HG02798 (cell line): Measurements from ENCODE around the gene PTH1R.
A peak's percentile ranks its signal among the peaks of the same experiment; 100 is the strongest.
"Not testable (repeated sequence)": the region's sequence is repeated elsewhere in the genome, so short reads cannot be mapped to it uniquely, and the experiment has no call there.

Experiments
- ATAC-seq: cut with Tn5 transposase; IDR thresholded peaks from one replicate; pipeline ENCODE4 v1.9.1; 2021; ENCODE audit warnings: mild to moderate bottlenecking; ENCODE audit not compliant: unreplicated experiment, poor library complexity

The PTH1R gene

DNA sequence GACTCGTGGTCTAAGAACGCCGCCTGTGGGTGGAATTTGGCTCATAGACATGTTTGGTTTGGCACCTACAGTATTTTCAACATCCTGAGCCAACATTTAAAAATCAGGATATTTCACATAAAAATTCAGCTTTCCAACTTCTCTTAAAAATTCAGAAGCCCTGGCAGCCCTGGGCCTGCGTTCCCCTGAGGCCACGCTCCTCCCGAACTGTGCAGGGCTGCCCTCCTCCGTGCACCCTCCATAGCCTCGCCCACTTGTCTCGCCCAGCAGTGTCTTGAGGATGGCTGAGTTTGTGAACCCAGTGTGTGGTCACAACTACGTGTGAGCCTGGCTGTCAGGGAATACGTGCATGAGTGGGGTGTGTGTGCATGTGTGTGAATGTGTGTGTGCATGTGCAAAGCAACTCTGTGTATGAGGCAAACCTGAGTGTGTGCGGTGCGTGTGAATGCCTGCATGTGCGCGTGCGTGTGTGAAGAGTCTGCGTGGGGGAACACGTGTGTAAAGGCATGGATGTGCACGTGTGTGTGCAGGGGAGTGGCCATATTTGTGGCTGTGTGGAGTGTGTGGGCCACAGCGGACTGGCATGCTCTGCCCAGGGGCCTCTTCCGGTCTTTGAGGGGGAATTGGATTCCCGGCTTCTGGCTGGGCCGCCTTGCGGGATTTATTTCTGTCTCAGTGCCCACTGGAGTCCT, 30.9 kb downstream of the PTH1R start:
- no peak for ATAC-seq

DNA sequence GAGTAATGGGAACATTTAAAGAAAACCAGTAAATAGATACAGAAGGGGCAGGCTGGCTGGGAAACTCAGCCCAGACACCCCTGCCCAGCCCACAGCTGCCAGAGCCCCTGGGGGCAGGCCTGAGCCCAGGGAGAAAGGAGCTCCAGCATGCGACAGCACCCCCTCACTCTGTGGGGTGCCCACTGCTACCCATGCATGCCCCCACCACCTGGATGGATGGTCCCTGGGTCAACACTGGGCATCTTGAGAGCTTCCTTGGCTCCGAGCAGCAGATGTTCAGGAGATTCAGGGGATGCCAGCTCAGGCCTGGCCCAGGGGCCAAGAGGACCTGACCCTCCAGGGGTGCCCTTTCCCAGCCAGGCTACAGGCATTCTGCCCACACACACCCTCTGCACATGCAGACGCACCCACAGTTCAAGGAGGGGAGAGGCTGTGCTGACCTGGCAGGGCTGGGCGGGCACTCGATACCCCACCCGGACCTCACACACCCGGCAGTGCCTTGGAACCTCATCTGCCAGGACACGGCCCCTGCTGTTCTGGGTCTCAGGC, 31.5 kb downstream of the PTH1R start:
- peak; percentile 4 for ATAC-seq

DNA sequence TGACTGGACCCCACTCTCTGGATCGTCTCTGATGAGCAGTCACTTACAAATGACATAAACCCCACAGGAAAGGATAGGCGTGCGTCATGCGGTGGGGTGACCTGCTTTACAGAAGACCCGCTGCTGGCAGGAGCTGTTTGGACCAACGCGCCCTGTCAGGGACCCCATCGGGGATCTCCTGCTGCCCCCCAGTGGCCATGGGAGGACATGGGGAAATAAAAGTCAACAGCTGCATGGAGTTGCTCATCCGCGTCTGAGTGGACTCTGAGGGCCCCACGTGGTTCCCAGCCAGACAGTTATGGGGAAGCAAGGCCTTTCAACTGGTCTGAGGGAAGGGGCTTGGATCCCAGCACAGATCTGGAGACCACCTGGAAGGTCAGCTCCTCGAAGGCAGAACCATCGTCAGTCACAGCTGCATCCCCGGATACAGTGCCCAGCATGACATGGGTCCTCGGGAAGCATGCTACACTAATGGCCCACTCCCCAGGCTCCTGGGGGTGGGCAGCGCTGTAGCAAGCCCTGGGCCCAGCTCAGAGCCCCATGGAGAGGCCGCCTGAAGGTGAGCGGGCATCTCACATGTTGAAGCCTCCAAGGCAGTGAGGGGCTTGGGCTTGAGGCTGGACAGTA, 32.1 kb downstream of the PTH1R start:
- ATAC-seq, result peak; percentile 58

DNA sequence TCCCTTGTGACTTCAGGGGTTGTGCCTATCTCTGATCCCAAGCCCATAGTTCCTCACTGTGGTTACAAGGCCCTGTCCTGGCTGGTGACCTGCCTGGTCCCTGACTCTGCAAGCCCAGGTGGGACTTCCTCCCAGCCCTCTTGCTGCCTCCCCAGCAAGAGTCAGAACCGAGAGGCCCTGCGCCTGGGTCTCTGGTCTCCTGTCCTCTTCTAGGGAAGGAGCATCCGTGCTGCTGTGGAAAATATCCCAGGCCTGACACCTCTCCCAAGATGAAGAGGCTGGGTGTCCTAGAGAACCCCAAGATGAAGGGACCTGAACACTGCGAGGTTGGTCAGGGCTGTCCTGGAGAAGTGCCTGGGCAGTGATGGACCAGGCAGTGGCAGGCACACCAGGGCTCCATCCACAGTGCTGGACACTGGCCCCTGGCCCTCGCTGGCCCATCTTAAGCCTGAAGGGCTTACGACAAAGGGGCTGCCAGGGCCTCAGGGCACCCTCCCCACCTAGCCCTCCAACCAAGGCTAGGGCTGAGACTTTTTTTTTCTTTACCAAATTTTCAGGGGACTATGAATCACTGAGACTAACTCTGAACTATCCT, 32.7 kb downstream of the PTH1R start:
- no peak for ATAC-seq

DNA sequence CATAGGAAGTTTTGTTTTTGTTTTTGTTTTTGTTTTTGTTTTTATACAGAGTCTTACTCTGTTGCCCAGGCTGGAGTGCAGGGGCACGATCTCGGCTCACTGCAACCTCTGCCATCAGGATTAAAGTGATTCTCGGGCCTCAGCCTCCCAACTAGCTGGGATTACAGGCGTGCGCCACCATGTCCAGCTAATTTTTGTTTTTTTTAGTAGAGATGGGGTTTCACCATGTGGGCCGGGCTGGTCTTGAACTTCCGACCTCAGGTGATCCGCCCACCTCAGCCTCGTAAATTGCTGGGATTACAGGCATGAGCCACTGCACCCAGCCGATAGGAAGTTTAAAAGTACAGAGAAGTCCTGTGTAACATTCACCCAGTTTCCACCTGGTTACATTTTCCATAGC, 33.4 kb downstream of the PTH1R start:
- not testable (repeated sequence) for ATAC-seq

DNA sequence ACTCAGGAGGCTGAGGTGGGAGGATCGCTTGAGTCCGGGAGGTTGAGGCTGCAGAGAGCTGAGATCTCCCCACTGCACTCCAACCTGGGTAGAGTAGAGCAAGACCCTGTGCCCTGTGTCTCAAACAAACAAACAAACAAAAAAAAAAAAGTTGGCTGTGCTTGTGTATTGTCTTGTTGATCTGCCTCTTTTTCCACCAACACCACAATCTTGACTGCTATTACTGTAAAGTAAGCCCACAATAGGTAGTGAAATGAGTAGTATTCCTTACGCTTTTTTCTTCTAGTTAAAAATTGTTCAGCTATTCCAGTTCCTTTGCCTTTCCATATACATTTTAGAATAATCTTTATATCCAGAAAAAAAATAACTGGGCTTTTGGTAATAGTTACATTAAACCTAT, 35.5 kb downstream of the PTH1R start:
- ATAC-seq, result no peak

DNA sequence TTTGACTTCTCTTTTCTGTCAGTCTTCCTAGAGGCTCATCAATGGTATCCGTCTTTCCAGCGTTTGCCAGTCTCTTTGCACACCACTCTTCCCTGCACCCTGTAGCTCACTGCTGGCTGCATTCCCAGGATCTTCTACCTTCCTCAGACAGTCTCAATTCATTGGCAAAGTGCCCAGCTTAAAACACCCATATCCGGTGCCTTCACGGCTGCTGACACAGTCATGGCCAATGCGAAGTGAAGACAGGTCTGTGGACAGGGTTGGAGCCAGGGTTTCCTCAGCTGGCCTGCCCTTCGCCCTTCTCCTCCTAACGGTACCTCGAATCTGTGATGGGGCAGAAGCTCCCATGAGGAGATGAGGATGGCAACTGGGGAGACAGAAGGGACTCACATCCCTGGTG, 36.1 kb downstream of the PTH1R start:
- ATAC-seq, result no peak

DNA sequence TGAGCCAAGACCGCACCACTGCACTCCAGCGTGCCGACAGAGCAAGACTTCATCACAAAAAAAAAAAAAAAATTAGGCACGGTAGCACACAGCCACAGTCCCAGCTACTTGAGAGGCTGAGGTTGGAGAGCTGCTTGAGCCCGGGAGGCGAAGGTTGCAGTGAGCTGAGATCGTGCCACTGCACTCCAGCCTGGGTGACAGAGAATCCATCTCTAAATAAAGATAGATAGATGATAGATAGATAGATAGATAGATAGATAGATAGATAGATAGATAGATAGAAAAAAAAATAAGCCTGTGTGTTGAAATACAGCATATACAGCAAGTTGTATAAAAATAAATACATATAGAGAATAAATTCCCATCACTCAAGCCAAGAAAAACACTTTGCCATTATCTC, 37.3 kb downstream of the PTH1R start:
- ATAC-seq, result no peak

DNA sequence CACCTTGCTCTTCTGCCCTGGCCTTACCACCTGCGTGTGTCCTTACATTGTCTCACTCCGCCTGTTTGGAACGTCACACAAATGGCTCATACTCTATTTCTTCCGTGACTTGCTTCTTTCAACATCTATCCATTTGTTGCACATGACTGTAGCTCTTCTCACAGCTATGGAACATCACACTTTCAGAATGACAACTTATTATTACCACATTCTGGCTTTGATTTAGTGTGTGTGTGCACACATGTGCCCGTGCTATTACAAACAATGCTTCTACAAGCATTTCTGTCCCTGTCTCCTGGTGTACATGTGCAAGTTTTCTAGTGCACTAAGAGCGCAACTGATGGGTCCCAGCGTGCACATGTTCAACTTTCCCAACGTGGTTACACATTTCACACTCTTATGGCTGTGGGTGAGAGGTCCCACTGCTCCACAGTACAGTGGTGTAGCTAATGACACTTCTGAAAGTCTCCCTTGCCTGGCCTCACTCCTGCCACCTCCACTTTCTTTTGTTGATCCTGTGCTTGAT, 37.8 kb downstream of the PTH1R start:
- no peak for ATAC-seq

DNA sequence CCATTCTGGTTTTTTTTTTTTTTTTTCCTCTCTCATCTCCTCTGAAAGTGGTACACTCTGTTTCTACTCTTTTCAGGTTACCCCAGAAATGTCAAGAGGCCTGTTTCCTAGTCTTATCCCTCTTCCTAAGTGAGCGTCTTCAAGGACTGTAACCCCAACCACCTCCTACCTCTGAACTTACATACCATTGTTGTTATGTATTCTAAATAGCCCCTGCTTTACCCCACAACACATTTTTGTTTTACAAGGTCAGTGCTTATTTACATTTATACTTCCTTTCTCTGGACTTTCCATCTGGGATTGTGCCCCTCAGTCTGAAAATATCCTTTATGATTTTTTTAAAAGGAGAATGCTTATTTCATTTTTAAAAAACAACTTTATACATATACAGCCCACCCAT, 38.8 kb downstream of the PTH1R start:
- ATAC-seq, result no peak

DNA sequence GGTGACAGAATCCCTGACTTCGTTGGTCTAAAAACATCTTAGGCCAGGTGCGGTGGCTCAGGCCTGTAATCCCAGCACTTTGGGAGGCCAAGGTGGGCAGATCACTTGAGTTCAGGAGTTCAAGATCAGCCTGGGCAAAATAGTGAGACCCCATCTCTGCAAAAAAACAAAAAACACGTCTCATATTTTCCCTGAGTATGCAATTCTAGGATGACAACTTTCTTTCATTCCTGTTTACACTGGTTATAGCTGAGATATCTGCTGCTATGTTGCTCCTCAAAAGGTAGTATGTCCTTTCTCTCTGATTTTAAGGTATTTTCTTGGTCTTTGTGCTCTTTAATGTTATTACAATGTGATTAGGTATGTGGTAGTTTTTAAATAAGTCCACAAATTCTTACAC, 39.3 kb downstream of the PTH1R start:
- ATAC-seq, result no peak

DNA sequence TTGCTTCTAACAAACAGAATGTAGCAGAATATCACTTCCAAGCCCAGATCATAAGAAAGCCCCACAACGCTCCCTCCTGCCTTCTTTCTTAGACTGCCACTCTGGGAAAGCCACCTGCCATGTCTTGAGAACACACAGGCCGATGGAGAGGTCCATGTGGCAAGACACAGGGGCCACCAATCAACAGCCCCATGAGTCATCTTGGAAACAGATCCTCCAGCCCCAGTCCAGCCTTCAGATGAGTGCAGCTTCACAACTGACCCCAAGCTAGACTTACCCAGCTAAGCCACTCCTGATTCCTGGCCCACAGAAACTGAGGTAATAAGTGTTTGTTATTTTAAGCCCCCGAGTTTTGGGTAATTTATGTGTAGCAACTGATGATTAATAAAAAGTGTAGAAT, 39.7 kb downstream of the PTH1R start:
- no peak for ATAC-seq

DNA sequence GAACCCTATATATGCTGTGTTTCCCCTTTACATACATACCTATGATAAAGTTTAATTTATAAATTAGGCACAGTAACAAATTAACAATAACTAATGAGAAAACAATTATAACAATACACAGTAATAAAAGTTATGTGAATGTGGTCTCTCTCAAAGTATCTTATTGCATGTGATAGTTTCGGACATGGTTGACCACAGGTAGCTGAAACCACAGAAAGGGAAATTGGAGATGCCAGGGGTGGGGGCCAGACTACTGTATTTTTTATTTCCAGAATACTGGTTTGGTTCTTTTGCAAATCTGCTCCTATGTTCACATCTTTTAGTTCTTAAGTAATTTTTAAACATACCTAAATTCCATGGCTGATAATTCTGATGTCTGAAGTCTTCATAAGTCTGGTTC, 40.7 kb downstream of the PTH1R start:
- ATAC-seq, result no peak

DNA sequence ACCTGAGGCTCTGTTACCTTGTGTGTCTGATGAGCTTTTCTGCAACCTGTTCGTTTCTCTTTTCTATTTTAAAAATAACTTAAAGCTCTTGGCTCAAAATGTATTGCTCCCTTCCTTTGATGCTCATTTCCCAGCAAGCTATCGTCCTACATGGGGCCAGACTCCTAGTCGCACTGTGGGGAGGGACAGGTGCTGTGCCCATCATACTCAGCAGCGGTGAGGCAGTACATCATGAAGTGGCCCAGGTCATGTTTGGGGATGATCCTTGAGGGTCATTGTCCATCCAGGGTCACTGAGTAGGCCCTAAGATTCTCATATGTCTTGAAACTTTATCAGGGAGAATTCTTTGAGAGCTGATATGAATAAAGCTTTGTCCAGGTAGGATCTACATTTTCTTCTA, 41.1 kb downstream of the PTH1R start:
- ATAC-seq, result no peak

DNA sequence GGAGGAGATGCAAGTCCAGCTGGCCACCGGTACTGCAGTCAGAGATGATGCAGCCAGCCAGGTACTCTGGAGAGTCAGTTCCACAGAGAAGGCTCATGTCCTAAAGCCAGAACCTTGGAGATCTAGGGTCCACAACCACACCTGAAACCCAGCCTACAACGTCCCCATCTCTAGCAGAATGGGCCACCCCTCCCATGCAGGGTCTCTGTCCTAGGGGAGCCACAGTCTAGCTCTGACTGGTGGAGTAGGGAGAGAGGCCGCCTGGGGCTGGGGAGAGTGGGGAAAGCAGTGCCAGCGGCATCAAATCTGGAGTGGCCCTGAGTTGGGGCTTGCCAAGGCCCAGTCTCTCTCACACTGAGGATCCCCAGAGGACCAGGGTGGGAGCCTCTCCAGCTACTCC, 43.5 kb downstream of the PTH1R start:
- no peak for ATAC-seq

DNA sequence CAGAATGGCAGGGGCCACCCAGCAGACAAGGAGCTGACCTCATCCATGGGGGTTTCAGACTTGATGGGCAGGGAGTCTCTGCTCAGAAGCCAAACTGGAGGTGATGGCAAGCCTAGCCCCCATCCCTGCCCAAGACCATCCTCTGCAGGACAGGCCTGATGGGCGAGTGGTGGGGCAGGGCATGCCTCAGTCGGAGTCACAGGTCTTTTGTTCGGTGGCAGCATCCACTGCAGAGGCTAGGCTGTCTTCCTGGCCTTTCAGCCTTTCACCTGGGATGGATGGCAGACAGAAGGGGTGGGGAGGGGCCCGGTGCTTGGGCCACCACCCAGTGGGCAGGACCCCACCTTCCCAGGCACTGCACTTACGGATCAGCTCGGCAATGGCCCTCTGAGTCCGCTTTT, 44.4 kb downstream of the PTH1R start:
- ATAC-seq, result no peak

DNA sequence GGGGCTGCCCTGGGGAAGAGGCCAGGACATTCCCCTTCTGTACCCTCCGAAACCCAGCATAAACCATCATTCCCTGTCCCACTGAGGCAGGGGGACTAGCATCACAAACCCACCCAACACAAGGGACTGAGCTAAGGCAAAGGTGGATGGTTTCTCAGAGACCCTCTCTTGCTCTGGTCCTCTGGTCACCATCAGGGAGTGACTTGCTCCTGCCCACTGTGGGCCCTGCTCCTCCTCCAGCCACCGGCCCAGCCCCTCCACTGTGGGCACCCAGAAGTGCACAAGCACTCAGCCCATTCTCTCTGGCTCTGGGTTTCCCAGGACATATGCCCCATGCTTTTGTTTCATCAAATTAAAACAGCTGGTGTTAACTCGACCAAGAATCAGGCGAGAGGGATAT, 44.9 kb downstream of the PTH1R start:
- no peak for ATAC-seq

DNA sequence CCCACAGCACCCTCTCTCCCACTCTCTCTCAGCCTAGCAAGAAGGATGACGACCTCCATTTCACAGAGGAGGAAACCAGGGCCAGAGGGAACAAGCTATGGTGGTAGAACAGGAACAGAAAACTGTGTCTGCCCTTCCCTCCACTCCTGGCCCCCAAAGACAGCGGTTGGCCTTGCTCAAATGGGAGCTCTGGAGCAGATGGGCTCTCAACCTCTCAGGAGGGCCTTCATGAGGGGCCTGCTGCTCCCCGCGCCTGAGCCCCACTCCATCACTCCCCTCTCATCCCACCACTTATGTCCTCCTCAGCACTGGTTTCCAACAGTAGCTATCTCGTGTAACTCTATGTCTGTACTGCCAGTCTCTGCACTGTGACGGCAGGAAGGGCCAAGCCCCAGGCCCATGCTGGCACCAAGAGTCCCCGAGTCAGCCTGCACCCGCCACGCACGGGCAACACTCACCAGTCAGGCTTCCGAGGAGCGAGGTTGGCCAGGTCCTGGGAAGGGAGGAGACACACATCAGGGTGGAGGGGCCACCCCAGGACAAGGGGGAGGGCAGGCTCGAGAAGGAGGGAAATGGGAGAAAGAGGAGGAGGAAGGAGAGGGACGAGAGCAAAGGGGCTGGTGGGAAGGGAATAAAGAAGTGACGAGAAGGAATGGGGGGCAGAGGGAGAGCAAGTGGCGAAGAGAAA, 45.5 kb downstream of the PTH1R start:
- no peak for ATAC-seq

DNA sequence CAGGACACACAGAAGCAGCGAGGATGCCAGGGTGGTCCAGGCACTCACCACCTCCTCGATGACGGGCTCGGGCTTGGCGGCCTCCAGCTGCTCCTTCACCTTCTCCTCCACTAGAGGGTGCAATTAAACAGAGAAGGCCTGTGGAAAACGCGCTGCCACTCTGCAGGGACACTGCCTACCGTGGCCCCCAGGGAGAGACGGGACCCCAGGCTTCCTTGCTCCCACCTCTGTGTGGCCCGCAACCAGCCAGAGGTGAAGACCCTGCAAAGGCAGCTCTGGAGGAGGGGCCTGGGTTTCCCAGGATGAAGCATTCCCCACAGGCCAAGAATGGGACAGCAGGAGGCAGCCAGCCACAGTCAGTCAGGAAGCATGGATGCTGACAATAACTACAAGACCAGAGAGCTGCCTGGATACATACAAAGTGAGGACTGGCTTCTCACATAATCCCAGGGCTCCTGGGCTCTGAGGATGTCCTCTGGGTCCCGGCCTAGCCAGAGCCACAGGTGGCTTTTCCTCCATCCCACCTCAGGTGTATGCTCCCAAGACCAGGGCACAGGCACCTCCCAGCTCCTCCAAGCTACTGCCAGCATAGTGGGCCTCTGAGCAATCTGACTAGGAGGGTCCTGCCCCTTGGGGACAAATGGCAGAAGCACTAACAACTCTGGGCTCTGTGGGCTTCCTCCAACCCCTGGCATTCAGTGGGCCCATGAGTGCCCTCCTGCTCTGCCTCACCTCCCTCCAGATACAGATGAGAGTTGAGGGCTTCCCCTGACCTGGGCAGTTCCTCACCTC, 46.2 kb downstream of the PTH1R start:
- ATAC-seq, result no peak

DNA sequence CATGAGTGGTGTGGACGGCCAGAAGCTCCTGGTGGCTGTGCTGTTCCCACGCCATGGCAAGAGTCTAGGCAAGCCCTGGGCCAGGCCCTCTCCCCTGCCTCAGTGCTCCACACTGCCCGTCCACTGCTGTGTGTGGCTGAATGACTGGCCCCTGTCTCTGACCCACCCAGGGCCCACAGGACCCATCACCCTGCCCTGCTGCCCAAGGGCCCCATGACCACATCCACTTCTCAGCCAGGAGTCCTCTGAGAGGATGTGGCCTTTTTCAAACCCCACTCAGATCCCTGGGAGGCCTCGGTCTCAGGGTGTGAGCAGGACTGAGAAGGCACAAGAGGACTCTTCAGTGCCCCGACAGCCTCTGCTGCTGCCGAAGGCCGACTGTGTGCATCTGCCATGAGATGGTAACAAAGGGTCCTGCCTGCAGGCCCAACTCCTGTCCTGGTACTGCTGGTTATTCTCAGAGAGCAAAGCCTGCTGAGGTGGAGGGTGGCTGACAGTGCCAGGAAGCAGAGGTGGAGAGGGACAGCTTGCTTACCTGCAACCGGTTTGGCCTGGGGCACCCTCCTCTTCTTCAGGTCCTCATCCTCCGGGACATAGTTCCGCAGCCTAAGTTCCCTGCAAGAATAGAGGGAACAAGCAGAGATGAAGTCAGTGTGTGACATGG, 47.5 kb downstream of the PTH1R start:
- ATAC-seq, result no peak
